ENCODE data around the gene FAM13C.

The FAM13C gene

DNA sequence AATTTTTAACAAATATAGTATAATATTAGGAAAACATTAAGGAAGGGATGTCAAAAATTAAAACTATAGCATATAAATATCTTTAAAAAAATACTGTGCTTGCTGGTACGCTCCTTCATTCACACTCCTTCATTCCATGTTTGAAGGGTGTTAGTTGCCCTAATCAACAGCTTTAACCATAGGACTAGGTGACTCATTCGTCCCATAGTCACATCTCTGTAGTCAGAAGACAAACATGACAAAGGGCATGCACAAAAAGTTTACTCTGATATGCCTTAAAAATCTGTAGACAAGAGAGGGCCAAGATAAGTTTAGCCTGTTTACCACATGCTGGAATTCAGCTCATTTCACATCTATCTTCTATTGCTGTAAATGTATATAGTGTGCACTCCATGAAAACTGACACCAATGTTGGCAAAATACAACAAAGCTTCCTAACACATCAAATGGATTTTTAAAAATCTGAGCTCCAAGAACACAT, 646 bp downstream of the FAM13C start:
- no peak for DNase-seq (ENCODE audit: low read depth)

DNA sequence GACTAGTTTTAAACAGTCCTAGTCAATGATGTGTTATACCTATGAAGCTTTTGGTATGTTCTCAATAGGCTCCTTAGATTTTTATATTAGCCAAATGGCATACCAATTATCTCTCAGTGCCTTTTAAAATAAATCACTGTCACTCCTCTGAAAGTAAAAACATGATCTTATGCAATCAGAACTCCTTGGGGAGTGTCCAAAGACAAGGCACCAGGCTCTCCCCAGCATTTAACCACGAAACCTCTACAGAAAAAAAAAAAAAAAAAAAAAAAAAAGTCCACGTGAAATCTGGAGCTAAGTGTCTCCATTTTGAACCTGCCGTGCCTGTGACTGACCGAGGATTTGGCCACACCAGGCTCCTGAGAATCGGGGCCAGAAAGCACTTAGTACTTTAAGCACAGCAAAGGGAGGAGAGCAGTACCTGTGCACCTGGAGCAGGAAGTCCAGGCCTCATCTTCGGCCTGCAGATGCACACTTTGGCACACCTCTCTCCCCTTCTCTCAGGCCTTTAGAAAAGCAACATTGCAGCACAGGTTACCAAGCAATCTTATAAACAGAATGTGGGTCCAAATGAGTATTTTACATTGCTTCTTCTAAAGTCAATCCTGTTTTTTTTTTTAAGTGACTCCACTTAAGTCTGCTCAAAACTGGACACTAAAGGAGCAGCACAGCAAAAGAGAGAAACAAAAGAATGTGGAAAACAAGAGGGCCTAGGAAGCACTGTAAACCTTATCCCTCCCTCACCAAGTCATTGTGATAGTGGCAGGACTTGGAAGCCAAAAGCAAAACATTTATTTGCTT, 1.5 kb downstream of the FAM13C start:
- peak; percentile 66 for DNase-seq (ENCODE audit: low read depth)

DNA sequence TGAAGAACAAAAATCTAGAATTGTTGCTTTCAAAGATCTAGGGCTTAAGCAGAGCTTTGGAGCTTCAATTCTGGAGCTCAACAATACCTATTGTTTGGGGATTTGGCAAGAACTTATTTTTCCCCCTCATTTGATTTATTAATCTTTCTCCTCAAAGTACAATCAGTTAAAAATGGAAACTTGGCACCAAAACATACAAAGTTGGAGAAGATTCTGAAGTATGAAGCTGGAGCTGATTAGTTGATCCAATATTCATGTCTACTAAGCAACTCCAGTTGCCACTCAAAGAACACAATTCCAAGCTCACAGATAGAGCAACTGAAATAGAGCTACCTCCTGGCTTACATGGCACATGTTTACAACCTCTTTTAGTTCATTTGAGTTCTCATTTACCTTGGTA, 3.8 kb downstream of the FAM13C start:
- no peak for DNase-seq (ENCODE audit: low read depth)

DNA sequence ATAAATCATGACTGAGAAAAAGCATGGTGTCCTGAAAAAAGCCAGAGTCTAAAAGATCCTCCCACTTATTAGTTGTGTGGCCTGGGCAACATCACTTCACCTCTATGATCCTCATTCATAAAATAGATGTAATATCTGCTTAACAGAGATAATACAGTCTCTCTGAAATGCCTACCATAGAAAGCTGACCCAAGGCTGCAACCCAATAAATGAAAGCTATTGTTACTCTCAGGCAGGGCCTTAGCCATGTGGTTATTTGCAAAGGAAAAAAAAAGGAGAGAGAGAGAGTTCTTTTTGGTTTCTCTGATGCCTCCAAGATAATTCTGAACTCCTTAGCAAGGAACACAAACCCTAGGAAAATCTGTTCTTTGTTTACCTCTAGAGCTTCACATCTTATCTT, 7.9 kb downstream of the FAM13C start:
- DNase-seq (ENCODE audit: low read depth), result no peak

DNA sequence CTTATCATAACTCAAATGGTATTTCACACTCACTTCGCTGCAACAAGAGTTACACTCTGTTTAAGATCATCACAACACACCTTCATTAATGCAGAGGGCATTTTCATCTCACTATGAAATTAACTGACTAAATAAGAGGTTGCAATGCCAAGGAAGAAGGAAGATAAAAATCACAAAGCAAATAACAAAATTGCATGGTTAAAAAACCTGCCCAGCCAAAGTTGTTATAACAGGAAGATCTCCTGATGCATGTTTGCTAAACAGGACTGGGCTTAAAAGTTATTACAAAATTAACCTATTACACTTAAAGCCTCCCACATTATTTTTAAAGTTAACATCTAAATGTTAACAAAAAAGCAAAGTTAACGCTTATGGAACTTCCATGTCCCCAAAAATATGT, 11.8 kb downstream of the FAM13C start:
- no peak for DNase-seq (ENCODE audit: low read depth)

DNA sequence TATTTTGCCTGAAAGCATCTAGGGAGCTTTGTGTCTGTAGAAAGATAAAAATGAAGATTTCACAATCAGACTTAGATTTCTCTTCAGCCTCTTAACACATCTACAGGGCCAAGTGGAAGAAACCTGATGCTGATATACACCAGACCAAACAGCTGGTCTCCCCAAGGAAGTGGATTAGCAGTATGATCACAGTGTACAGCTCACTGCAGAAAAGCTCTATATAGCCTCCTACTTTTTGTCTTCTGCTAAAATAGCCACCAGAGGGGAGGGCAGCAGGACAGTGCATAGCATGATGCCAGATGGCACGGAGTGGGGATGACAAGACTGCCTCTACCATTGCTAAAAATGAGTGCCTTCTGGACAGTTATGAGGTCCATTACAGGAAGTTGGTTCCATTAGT, 16.0 kb downstream of the FAM13C start:
- peak; percentile 44 for DNase-seq (ENCODE audit: low read depth)

DNA sequence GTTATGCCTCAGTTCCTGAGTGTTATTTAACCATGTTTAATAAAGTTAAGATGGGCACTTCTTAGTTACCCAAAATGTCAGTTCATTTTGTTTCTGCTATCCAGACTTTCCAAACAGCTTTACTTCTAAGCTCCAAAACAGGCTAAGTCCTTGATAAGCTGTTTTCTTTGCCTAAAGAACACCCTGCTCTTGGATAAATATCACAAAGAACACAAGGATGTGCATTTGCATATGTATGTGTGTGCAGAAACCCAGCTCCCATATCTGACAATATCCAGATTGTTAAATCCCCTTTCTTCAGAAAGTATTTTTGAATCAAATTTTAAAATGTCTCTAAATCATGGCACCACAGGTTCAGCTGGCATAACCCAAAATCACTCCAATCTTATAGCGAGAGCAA, 19.6 kb downstream of the FAM13C start:
- DNase-seq (ENCODE audit: low read depth), result no peak

DNA sequence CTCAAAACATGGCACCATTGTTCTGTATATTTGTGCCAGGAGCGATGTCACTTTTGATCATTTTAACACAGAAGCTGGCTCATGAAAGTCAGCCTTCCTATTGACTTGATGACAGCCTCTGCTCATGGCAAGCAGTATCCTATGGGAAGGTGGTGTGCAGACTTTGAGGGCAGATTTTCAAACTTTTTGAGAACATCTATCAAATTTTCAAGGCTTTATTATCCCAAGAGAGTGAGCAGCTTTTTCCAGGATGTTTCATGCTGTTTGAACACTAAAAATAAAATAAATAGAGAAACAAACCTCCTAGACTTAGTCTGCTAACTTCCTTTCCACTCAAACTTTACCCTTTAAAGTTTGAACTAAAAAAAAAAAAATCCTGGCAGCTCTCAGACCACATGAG, 20.3 kb downstream of the FAM13C start:
- DNase-seq (ENCODE audit: low read depth), result no peak

DNA sequence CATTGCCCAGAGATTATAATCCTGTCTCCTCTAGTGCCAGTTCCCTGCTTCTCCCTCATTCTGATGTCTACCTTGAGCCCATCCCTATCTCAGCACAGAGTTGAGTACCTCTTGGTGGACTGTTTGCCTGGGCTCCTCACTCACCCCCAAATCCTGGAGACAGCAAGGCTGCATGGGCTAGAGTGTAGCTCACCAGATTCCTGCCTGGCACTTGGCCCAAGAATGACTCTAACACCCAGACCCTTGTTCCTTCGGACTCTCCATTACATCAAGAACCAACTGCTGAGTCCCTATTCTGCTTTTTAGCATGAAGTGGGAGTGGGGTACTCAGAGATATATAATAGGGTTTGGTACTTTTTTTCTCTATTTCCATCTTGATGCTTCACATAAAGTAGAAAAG, 22.1 kb downstream of the FAM13C start:
- DNase-seq (ENCODE audit: low read depth), result no peak

DNA sequence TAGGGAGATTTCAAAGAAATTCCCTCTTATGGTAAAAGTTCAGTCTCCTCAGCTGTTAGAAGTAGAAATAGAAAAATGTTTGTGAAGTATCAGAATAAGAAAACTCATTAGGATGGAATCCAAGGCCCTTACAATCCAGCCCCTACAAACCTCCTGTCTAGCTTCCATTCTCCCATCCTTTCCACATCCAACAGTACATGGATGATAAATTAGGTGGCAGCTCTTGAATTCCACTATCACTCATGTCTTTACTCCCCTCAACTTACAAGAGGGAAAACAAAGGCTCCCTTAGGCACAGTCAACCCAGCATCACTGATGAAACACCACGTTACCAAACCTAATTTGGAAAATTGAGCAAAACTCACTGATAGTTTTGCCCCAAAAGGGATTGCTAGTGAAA, 23.0 kb downstream of the FAM13C start:
- no peak for DNase-seq (ENCODE audit: low read depth)

DNA sequence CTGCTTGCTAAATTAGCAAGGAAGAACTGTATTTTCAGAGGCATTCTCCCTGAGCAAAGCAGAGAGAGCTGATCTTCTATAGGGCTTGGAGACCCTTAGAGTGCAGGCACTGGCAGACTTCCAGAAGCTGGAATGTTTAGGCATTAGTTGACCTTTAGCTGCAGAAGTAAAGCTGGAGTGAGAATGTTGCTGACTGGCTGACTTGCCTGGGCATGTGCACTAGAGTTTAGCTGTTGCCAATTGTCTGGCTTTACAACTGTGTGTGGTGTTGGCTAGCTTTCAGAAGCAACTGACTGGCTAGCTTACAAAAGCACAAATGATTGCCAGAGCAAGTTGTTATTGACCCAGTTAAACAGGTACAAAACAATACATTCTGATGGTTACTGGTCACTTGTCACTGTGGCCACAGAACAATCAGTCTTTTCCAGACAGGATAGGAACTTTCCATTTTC, 25.1 kb downstream of the FAM13C start:
- peak; percentile 35 for DNase-seq (ENCODE audit: low read depth)

DNA sequence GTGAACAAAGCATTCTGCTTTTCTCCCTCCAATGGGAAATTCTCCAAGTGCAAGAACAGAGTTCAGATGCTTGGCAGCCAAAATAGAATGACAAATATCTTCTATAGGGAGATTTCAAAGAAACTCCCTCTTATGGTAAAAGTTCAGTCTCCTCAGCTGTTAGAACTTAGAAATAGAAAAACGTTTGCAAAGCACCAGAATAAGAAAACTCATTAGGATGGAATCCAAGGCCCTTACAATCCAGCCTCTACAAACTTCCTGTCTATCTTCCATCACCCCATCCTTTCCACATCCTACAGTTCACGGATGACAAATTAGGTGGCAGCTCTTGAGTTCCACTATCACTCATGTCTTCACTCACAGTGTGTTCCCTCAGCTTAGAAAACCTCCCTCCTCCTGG, 25.7 kb downstream of the FAM13C start:
- peak; percentile 45 for DNase-seq (ENCODE audit: low read depth)

DNA sequence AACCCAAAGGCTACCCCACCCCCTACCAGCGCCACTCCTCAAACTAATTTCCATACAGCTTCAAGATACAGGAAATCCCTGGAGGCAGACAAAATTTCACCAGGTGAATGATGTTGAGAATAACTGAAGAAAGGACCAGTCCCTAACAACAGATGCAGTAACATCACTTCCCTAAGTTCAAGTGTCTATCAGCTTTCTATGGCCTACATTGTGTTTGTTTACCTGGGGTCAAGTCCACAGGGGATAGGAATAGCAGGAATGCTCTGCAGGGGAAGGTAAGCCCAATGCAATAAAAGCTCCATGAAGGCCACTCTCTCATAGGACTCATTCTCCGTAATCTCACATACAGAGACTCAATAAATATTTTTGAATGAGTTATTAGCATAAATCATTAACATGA, 26.9 kb downstream of the FAM13C start:
- no peak for DNase-seq (ENCODE audit: low read depth)

DNA sequence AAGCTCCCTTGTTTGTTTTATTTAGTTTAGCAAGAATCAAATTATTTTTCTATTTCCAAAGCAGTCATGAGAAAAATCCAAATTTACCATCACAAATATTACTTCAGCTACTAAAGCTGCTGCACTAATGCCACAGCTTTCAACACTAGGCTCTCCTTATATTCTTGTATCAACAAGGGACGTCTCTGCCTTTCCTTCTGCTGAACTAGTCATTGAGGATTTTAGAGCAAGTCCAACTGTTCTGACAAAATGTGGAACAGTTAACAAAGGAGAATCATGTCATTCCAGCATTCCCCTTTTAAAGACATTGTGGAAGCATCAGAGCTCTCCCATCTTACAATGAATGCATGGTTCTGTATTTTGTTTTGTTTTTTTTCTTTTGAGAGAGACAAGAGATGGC, 28.6 kb downstream of the FAM13C start:
- no peak for DNase-seq (ENCODE audit: low read depth)

DNA sequence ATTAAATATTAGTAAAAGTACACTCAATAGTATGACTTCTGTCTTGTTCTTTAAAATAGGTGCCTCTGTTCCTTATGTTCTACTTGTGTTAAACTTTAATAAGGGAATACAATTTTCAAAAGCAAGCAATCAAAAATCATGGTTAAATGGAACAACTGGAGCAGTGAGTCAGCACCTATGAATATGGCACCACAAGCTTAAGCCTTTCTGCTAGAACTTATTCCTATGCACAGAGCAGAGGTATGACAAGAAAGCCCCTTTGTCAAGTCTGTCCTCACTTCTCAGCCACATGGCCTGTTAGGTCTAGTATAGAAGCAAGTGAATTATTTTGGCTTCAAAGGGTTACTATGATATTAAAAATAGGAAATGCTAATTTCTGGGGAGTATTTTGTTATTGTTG, 29.8 kb downstream of the FAM13C start:
- DNase-seq (ENCODE audit: low read depth), result no peak

DNA sequence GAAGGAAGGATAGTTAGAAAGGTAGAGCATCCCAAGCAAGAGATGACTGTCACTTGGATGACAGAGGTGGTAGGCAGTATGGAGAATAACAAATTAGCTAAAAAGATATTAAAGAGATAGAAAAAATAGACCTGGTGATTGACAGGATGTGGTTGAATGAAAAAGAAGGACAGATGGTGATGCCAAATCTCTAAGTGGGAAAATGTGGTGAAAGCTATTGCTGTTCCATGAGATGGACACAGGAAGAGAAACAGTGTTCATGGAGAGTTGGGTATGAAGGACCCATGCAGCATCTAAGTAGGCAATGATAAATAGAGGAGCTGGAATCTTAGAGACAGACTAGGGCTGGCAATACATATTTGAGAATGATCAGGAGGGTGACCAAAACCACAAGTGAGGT, 30.7 kb downstream of the FAM13C start:
- no peak for DNase-seq (ENCODE audit: low read depth)

DNA sequence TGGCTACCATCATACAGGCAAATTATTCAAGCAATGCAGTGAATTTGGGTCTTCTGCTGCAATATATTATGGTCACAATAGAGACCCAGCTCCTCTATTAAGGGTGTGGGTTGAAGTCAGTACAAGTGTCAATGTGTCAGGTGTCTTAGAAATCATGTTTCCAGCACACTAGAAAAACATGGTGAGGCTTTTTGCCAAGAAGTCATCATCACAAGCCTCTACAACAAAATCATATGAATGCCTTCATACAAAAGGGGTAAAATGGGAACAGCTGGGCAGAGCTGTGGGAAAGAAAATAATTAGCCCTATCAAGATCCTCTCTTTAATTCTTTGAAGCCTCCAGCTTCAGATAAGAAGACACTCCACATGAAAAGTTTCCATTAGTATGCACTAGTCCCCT, 37.2 kb downstream of the FAM13C start:
- DNase-seq (ENCODE audit: low read depth), result no peak

DNA sequence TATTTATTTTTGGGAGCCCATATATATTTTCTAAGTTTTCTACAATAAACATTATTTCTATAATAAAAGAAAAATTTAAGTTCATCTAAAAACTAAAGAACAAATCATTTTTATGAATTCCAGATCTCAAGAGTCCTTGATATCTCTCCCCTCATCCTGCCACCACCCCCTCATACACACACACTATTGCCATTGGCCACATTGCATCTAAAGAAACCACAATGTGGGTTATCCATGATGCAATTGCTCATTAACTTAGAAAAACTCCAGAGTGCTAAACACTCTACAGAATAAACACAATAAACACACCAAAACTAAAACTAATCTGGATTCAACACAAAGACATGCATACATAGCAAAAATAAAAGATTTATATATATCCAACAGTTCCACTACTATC, 37.8 kb downstream of the FAM13C start:
- peak; percentile 1 for DNase-seq (ENCODE audit: low read depth)

DNA sequence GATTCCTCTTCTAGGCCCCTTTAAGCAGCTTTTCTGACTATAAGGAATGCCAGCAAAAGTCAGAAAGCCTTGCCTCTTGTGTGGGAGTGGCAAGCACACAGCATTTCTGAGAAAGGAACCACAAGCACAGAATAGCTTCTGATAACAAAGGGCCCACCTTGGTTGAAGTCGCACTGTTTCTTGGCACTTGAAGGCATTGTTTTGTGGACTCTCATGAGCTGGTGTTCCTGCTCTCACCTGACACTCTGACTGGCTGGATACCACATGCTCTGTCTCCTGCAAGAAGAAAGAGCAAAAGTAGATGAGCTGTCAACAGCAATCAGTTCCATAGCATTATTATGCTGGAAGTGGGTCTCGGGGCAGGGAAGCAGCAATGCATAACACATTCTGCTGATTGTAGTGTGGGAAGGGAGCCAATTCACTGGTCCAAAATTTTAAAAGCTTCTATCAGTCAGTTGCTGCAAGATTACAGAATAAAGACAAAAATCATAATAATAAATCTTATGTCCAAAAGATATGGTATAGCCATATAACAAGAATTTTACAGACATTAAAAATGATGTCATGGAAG, 38.4 kb downstream of the FAM13C start:
- DNase-seq (ENCODE audit: low read depth), result no peak

DNA sequence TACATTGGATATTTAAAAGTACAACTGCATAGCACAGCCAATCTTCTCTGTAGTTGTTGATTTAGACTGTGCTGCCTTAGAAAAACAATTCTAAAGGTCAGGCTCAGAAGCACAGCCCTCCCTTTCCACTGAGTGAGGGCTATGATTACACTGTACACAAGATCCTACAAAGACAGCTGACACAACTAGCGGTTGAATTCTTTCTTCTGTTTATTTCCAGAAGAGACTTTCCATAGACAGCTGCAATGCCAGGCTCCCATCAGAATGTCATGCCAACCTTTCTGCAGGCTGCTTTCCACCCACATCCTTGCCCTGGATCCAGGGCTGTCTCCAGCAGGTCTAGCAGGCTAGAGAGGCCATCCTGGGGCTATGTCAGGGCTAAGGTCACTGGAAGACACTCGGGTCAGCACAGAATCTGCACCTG, 39.3 kb downstream of the FAM13C start:
- DNase-seq (ENCODE audit: low read depth), result no peak

DNA sequence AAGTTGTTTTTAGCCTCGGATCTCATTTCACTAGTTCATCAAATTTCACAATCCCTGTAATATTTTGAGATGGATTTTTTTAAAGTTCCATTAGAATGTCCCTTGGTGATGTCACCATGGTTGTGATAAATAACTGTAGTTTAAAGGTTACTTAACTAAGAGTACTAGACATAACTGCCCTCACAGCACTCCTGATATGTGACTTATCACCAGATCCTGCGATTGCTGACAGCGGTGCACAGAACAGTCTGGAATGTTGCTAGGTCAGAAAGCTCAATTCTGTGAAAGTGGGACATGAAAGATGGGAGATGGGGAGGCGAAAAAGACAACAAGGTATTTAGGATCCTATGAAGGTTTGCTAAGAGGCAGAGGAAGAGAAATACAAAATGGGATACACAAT, 40.2 kb downstream of the FAM13C start:
- DNase-seq (ENCODE audit: low read depth), result no peak

DNA sequence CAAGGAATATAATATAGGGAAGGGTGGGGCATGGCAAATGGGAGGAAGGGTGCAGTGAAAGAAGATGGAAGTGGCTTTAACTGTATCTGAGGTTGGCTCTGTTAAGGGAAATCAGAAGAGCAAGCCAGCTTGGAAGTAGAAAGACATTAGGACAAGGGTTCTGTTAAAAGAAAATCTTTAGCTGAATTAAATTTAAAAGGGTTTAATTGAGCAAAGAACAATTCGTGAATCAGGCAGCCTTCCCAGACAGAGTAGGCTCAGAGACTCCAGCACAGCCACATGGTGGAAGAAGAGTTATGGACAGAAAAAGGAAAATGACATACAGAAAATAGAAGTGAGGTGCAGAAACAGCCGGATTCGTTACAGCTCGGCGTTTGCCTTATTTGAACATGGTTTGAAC, 42.0 kb downstream of the FAM13C start:
- DNase-seq (ENCODE audit: low read depth), result no peak

DNA sequence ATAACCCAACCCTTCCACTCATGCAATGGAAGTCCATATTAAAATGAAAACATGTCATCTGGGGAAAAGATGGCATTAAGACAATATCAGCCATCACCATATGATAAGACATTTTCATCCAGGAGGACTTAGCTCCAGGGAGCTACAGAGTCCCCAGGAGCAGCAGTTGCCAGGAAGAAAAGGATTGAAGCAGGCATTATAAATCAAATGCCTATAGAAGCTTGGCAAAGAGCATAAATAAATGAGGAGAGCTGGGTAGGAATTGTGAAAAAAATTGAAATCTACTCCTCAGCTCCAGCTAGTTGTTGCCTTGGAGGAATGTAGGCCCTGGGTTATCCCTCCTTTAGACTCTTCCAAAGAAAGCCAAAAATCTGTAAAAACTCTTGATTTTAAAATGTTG, 42.5 kb downstream of the FAM13C start:
- no peak for DNase-seq (ENCODE audit: low read depth)

DNA sequence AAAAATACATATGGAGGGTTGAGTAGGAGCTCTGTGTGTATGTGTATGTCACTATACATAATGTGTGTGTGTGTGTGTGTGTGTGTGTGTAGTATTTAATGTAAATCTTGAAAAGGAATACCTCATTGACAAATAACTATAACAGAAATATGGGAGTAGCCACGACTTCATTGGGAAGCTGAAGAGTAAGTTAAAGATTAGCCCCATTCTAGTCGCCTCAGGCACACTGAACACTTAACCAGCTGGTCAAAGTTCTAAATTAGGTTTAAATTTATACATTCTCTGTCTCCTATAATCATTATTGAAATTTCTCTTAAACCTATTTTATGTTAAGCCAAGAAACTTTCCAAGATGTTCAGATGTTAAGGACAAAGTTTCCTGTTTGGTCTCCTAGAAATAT, 45.3 kb downstream of the FAM13C start:
- no peak for DNase-seq (ENCODE audit: low read depth)
